Measurements from ENCODE around the gene PPP1R13L. TPM values are rescaled to one million over a fixed set of nuclear protein-coding genes. Genes with fewer than 3 reads are reported as not detected.

The PPP1R13L gene
- total and polyA plus RNA-seq, 2 of the 8 experiments (the other 6 are each of a cell fraction or from before 2014, with no cell fraction given) = 9.1 to 15.3 TPM

DNA sequence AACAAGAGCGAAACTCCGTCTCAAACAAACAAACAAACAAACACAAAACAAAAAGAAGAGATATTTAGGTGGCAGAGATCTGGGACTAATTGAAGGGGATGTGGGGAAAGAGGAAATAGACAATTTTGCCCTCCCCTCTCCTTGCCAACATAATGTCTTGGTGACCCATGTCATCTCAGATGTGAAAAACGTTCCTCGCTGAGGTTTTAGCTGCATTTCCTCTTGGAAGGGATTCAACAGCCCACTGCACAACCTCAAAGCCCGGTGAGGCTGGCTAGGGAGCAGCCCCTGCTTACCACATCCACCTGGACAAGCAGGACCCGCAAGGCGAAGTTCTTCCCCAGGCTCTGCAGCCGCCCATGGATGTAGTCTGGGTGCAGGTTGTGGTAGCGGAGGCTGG lies 13.9 kb upstream of the PPP1R13L start:
- Histone ChIP-seq H3K36me3 (ENCODE audit: control insufficient read depth in 2 of 4, insufficient read depth in 4 of 4, low read length in 3 of 4) (peaks cover 0 to 15% (median 12%) of the 10 kb centered on the region in 4 experiments; a peak in 5 of 8 replicates), H3K79me1 (ENCODE audit: low read depth, low read length) (peaks cover 2% of the 10 kb centered on the region; the same call in 1 of the 2 replicates), H3K56ac (replicated peaks; ENCODE audit: insufficient read length, low read depth, low read length) (no peak overlapping the region), H3K14ac (ENCODE audit: insufficient read length) (no peak overlapping the region), H2AK5ac (ENCODE audit: low read depth, low read length) (no peak overlapping the region), H3K18ac (ENCODE audit: extremely low read depth, low read length) (no peak overlapping the region), H4K8ac (ENCODE audit: extremely low read depth, insufficient read depth, low read length) (no peak overlapping the region), H3K27me3 (replicated peaks in 1 of 4; ENCODE audit: control insufficient read depth in 3 of 4, extremely low read depth in 1 of 4, insufficient read depth in 3 of 4, low read length in 3 of 4) (no peaks in the 10 kb centered on the region), H3K23me2 (ENCODE audit: low read depth, low read length) (peaks cover 5% of the 10 kb centered on the region; the same call in 1 of the 2 replicates), H2BK15ac (ENCODE audit: low read length) (no peak overlapping the region), H3K9ac (replicated peaks in 1 of 4; ENCODE audit: extremely low read depth in 1 of 4, low read depth in 3 of 4, low read length in 3 of 4) (no peak overlapping the region), H4K5ac (ENCODE audit: insufficient read length, low read depth, low read length) (no peak overlapping the region), H2BK12ac (ENCODE audit: low read depth, low read length) (no peak overlapping the region), H3K4ac (replicated peaks; ENCODE audit: insufficient read length, low read depth, low read length) (no peak overlapping the region), H2BK5ac (ENCODE audit: low read depth, low read length) (no peak overlapping the region), H3K4me2 (ENCODE audit: insufficient read depth in 1 of 2, low read depth in 2 of 2, low read length in 2 of 2) (no peak overlapping the region), H2BK120ac (replicated peaks; ENCODE audit: low read depth, low read length) (no peak overlapping the region), H4K91ac (replicated peaks; ENCODE audit: insufficient read length, low read length) (no peak overlapping the region), H3K79me2 (ENCODE audit: control insufficient read depth in 1 of 2, insufficient read depth in 2 of 2, low read length in 2 of 2) (peaks cover 0 to 9% of the 10 kb centered on the region in 2 experiments; a peak in 1 of 4 replicates), H2AFZ (ENCODE audit: low read length) (no peak overlapping the region), H2BK20ac (ENCODE audit: low read length) (no peak overlapping the region), H3K23ac (ENCODE audit: insufficient read length) (no peak overlapping the region), H3K27ac (ENCODE audit: low read depth, low read length) (no peak overlapping the region), H3K9me3 (ENCODE audit: insufficient read depth in 2 of 2, low read depth in 1 of 2, low read length in 1 of 2) (no peaks in the 10 kb centered on the region), H4K20me1 (replicated peaks in 1 of 2; ENCODE audit: control insufficient read depth in 1 of 2, insufficient read depth in 2 of 2, low read length in 2 of 2) (peaks cover 0 to 8% of the 10 kb centered on the region in 2 experiments), H3K4me3 (ENCODE audit: extremely low read depth in 1 of 4, insufficient read depth in 2 of 4, low read depth in 3 of 4, low read length in 4 of 4) (no peak overlapping the region), H3K4me1 (replicated peaks in 1 of 4; ENCODE audit: control insufficient read depth in 3 of 4, insufficient read depth in 4 of 4, low read length in 3 of 4) (peaks cover 0 to 8% (median 4%) of the 10 kb centered on the region in 4 experiments; a peak in 5 of 7 replicates)
- CTCF ChIA-PET (ENCODE audit: partially characterized antibody) = no interaction called here
- FAIRE-seq (no peak), DNase-seq (ENCODE audit: low read depth in 1 of 2, low spot score in 2 of 2) (no peak)
- TF ChIP-seq, protein P1, sequence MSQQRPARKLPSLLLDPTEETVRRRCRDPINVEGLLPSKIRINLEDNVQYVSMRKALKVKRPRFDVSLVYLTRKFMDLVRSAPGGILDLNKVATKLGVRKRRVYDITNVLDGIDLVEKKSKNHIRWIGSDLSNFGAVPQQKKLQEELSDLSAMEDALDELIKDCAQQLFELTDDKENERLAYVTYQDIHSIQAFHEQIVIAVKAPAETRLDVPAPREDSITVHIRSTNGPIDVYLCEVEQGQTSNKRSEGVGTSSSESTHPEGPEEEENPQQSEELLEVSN (IDR thresholded peaks at IDR 0.05) = no peak
- TF ChIP-seq HDAC6 (IDR thresholded peaks at IDR 0.05; ENCODE audit: low read depth, low read length) = no peak
- no peak for TF ChIP-seq ASH2L (IDR thresholded peaks at IDR 0.05; ENCODE audit: low read length)
- TF ChIP-seq KDM1A (IDR thresholded peaks at IDR 0.05; ENCODE audit: borderline replicate concordance, low read length) = no peak
- TF ChIP-seq BRCA1 (IDR thresholded peaks at IDR 0.05; ENCODE audit: low read depth, low read length) = no peak
- no peak for TF ChIP-seq RFX5 (IDR thresholded peaks at IDR 0.05; ENCODE audit: borderline replicate concordance, low read depth, low read length)
- 97% methylated on average over 7 of the region's 9 CpGs; no CpG with 5 or more reads in 1 of the 2 experiments for WGBS, 2 experiments (ENCODE audit: extremely low coverage in 1 of 2, insufficient coverage in 1 of 2, insufficient read length in 1 of 2, insufficient replicate concordance in 2 of 2, low coverage in 1 of 2, low lambda C conversion rate in 2 of 2, missing lambda C conversion rate in 1 of 2)
- POLR2A ChIA-PET (ENCODE audit: partially characterized antibody) = no interaction called here
